HepG2 (cell line): Measurements from ENCODE around the gene SPNS2. TPM values are rescaled to one million over a fixed set of nuclear protein-coding genes. Genes with fewer than 3 reads are reported as not detected.

Experiments
- ATAC-seq: fragments of 200-7000 bp; cut with Tn5 transposase; 3 replicates; pipeline ENCODE4 v1.9.1; 2020; ENCODE audit warnings: mild to moderate bottlenecking, moderate library complexity
- BruUV-seq: library from RNA; stranded (reverse); fragments of 400-500 nt; replicated peaks from 2 replicates; lab custom pipeline; 2021; lab: Mats Ljungman, UMichigan
- CTCF ChIA-PET: fragments of 300-600 bp; formaldehyde crosslinking; extraction: SDS; loops from one replicate; lab custom pipeline; 2021; ENCODE audit warnings: low total read pairs, inconsistent platforms, low intra/inter-chr PET ratio; lab: Yijun Ruan, JAX
- POLR2A ChIA-PET: fragments of 350-600 bp; sonication (Branson Sonifier 250); formaldehyde crosslinking; loops from one replicate; lab custom pipeline; 2020; ENCODE audit warnings: antibody characterized with exemption, inconsistent platforms; lab: Yijun Ruan, JAX
- DNase-seq: peaks from one replicate; pipeline ENCODE4 v3.0.0-alpha.2; 2015; ENCODE audit warnings: low spot score
- FAIRE-seq: peaks from 3 replicates; lab custom pipeline; 2011; peaks lifted over from hg19 to GRCh38; lab: Jason Lieb, UNC
- H2AFZ ChIP-seq: one replicate; pipeline ENCODE4 v1.6.1; 2011; ENCODE audit warnings: low read length, inconsistent platforms
- H3K27ac ChIP-seq: fragments of 300-600 bp; 3 replicates; pipeline ENCODE4 v1.8.0; 2011; ENCODE audit warnings: mixed run types, mild to moderate bottlenecking, mixed read lengths, low read length, inconsistent platforms; ENCODE audit not compliant: insufficient read depth; ENCODE audit errors: extremely low read length
- H3K27me3 ChIP-seq, 2 experiments: fragments of 200-600 bp in 1 of 2; 2 replicates in 1 of 2; 3 replicates in 1 of 2; pipeline versions ENCODE4 v1.6.0 to v1.8.0; 2011; ENCODE audit warnings: low read length in 2 of 2, mild to moderate bottlenecking in 2 of 2, moderate library complexity in 2 of 2, inconsistent platforms in 1 of 2; ENCODE audit not compliant: insufficient read depth in 2 of 2, control insufficient read depth in 1 of 2
- H3K36me3 ChIP-seq, 2 experiments: fragments of 200-600 bp in 1 of 2; replicated peaks in 1 of 2; 2 replicates in 1 of 2; 3 replicates in 1 of 2; pipeline versions ENCODE4 v1.5.1 to v1.8.0; 2011; ENCODE audit warnings: low read length in 2 of 2, inconsistent platforms in 1 of 2; ENCODE audit not compliant: insufficient read depth in 2 of 2, control insufficient read depth in 1 of 2
- H3K4me1 ChIP-seq: 2 replicates; pipeline ENCODE4 v1.5.1; 2012; ENCODE audit warnings: low read length, inconsistent platforms; ENCODE audit not compliant: insufficient read depth
- H3K4me2 ChIP-seq: 2 replicates; pipeline ENCODE4 v1.6.0; 2011; ENCODE audit warnings: low read depth, low read length, inconsistent platforms
- H3K4me3 ChIP-seq, 3 experiments: fragments of 200-600 bp in 1 of 3; sonication (generic), shearing (Covaris generic) in 1 of 3; replicated peaks in 1 of 3; 2 replicates each; pipeline ENCODE4 v1.5.1; 2011 to 2016; ENCODE audit warnings: low read length in 3 of 3, inconsistent platforms in 2 of 3, low read depth in 2 of 3, mild to moderate bottlenecking in 2 of 3, control low read depth in 1 of 3, mixed read lengths in 1 of 3; ENCODE audit not compliant: insufficient read depth in 1 of 3
- H3K79me2 ChIP-seq: one replicate; pipeline ENCODE4 v1.6.1; 2011; ENCODE audit warnings: low read length, inconsistent platforms; ENCODE audit not compliant: insufficient read depth
- H3K9ac ChIP-seq: 2 replicates; pipeline ENCODE4 v1.6.0; 2011; ENCODE audit warnings: mild to moderate bottlenecking, low read depth, low read length, inconsistent platforms; ENCODE audit not compliant: insufficient read depth
- H3K9me3 ChIP-seq: 2 replicates; pipeline ENCODE4 v1.5.1; 2012; ENCODE audit warnings: mild to moderate bottlenecking, low read length
- H4K20me1 ChIP-seq: 2 replicates; pipeline ENCODE4 v1.6.0; 2011; ENCODE audit warnings: inconsistent platforms, mild to moderate bottlenecking, low read length, moderate library complexity; ENCODE audit not compliant: insufficient read depth
- EED ChIP-seq: sonication (generic); formaldehyde crosslinking; IDR thresholded peaks from 2 replicates; pipeline ENCODE4 v1.5.0; 2020; ENCODE audit warnings: mild to moderate bottlenecking, missing genetic modification reagents
- ESRRA ChIP-seq: sonication (generic); formaldehyde crosslinking; IDR thresholded peaks from 2 replicates; pipeline ENCODE4 v1.5.1; 2020; ENCODE audit warnings: mild to moderate bottlenecking, low read depth, missing genetic modification reagents
- GABPB1 ChIP-seq: IDR thresholded peaks from 2 replicates; pipeline ENCODE4 v1.6.1; 2016; ENCODE audit warnings: mild to moderate bottlenecking, missing genetic modification reagents, moderate library complexity, missing compliant biosample characterization
- NFRKB ChIP-seq: fragments of 450-650 bp; IDR thresholded peaks from 2 replicates; pipeline ENCODE4 v1.6.1; 2017
- REL ChIP-seq: sonication (generic); formaldehyde crosslinking; conservative IDR thresholded peaks from 2 replicates; pipeline ENCODE4 v1.8.0; 2022; ENCODE audit warnings: mild to moderate bottlenecking, missing genetic modification reagents, moderate library complexity
- SATB2 ChIP-seq: sonication (generic); formaldehyde crosslinking; IDR thresholded peaks from 2 replicates; pipeline ENCODE4 v1.5.0; 2020; ENCODE audit warnings: missing genetic modification reagents
- ZNF17 ChIP-seq: sonication (generic); formaldehyde crosslinking; IDR thresholded peaks from 2 replicates; pipeline ENCODE4 v1.5.0; 2020; ENCODE audit warnings: mild to moderate bottlenecking, missing genetic modification reagents
- ZNF281 ChIP-seq: sonication (generic); formaldehyde crosslinking; IDR thresholded peaks from 2 replicates; pipeline ENCODE4 v1.4.0; 2020; ENCODE audit warnings: missing genetic modification reagents, borderline replicate concordance
- WGBS: methylation state at CpG from one replicate; pipeline ENCODE4 v1.1.6; 2017; ENCODE audit warnings: low lambda C conversion rate; 5-methylcytosine and 5-hydroxymethylcytosine counted together
- in situ Hi-C: cut with HindIII; loops from 2 replicates; pipeline ENCODE4 v1.10.0; 2017; ENCODE audit warnings: low pct_unique_long_range_greater_than_20kb; ENCODE audit not compliant: extremely low pct_ligation_motif_present
- intact Hi-C: fragments of 100-400 bp; cut with micrococcal nuclease; formaldehyde crosslinking; loops from one replicate; pipeline ENCODE4 v1.10.0; 2022; ENCODE audit not compliant: unreplicated experiment
- polyA plus RNA-seq, 8 experiments: library from polyadenylated mRNA; depleted of rRNA in 3 of 8; stranded (reverse) in 7 of 8; unstranded in 1 of 8; fragments of >200 nt; fragmentation: Illumina TruSeq in 4 of 8; extraction: Trizol in 4 of 8; gene quantifications; 2 replicates each; pipeline versions ENCODE4 v1.2.1 to v1.2.3, GENCODE V29; 2011 to 2016; ENCODE audit warnings: low read depth in 4 of 8, missing spikeins in 1 of 8, mixed read lengths in 1 of 8; ENCODE audit not compliant: insufficient read depth in 1 of 8
- total RNA-seq, 5 experiments: library from RNA; depleted of rRNA; stranded (reverse); fragments of >200 nt; fragmentation: Illumina TruSeq; extraction: Trizol; gene quantifications; 2 replicates each; pipeline ENCODE4 v1.2.3, GENCODE V29; 2016; ENCODE audit warnings: low read depth in 1 of 5

The SPNS2 gene
- total and polyA plus RNA-seq, 2 of the 13 experiments (the other 11 are each of a cell fraction or from before 2014, with no cell fraction given) = 0.01 TPM; not detected in 1

GRCh38 chr17:4543557-4544026, 44.9 kb downstream of the SPNS2 start:
- no peak for FAIRE-seq
- CTCF ChIA-PET = no interaction called here
- H2AFZ ChIP-seq = no peak overlapping the region
- intact Hi-C loops = no loop called here
- no peak overlapping the region for H3K4me2 ChIP-seq
- peaks cover 45 to 86% of the 10 kb centered on the region in 2 experiments for H3K36me3 ChIP-seq
- no peak for DNase-seq
- no peaks in the 10 kb centered on the region for H3K79me2 ChIP-seq
- H3K9ac ChIP-seq = no peak overlapping the region
- peaks cover 9% of the 10 kb centered on the region; the same call in 1 of the 2 replicates for H3K4me1 ChIP-seq
- H4K20me1 ChIP-seq = 0 out of 2 replicates have a peak, but pooled peaks cover 2% of the 10 kb centered on the region
- H3K27me3 ChIP-seq = no peaks in the 10 kb centered on the region
- no peaks in the 10 kb centered on the region for H3K9me3 ChIP-seq
- ATAC-seq = no peak
- in situ Hi-C loops = no loop called here
- no peak overlapping the region for H3K4me3 ChIP-seq
- no peak overlapping the region for H3K27ac ChIP-seq
- WGBS = 92% methylated on average over 12 of the region's 19 CpGs
- POLR2A ChIA-PET = interaction anchor here (1.0 kb wide), 1 partner anchor 12 kb away, joined by 5 read pairs; the partner anchor contains the start of gene MYBBP1A
- no TSS peak for BruUV-seq
- TF ChIP-seq NFRKB = no peak
- TF ChIP-seq ZNF281 (CRISPR knock-in tag) = no peak
- TF ChIP-seq ZNF17 (CRISPR knock-in tag) = no peak
- no peak for TF ChIP-seq ESRRA (CRISPR knock-in tag)
- TF ChIP-seq SATB2 (CRISPR knock-in tag) = no peak
- no peak for TF ChIP-seq REL (CRISPR knock-in tag)
- TF ChIP-seq EED (CRISPR knock-in tag) = no peak
- no peak for TF ChIP-seq GABPB1 (CRISPR knock-in tag)
